SK-N-SH (cell line): ENCODE results near the gene GRP. TPM values are rescaled to one million over a fixed set of nuclear protein-coding genes. Genes with fewer than 3 reads are reported as not detected.
A peak's percentile ranks its signal among the peaks of the same experiment; 100 is the strongest.

Experiments
- CTCF ChIA-PET: fragments of 300-600, 350-600 bp; formaldehyde crosslinking; extraction: SDS; loops from one replicate; lab custom pipeline; 2021; lab: Yijun Ruan, JAX
- POLR2A ChIA-PET: fragments of 350-600 bp; sonication (Branson Sonifier 250); formaldehyde crosslinking; extraction: SDS; loops from one replicate; lab custom pipeline; 2020; ENCODE audit warnings: antibody characterized with exemption, inconsistent platforms; lab: Yijun Ruan, JAX
- DNase-seq: peaks from one replicate; pipeline ENCODE4 v3.0.0; 2012
- H2AFZ ChIP-seq: fragments of 200-600 bp; sonication (generic); 2 replicates; pipeline ENCODE4 v1.8.1; 2016; ENCODE audit warnings: antibody characterized with exemption, mild to moderate bottlenecking, low read depth
- H3F3A ChIP-seq: fragments of 200-600 bp; sonication (generic); replicated peaks from 2 replicates; pipeline ENCODE3; 2016; ENCODE audit warnings: antibody characterized with exemption, mild to moderate bottlenecking; ENCODE audit not compliant: insufficient read depth
- H3K27ac ChIP-seq, 2 experiments: fragments of 200-500 bp in 1 of 2; fragments of 200-600 bp in 1 of 2; sonication (Bioruptor generic) in 1 of 2; sonication (generic), shearing (Covaris generic) in 1 of 2; 2 replicates each; pipeline versions ENCODE4 v1.5.1 to v1.6.1; 2014 to 2016; ENCODE audit warnings: low read depth in 2 of 2, inconsistent platforms in 1 of 2, low read length in 1 of 2, mild to moderate bottlenecking in 1 of 2, mixed read lengths in 1 of 2
- H3K27me3 ChIP-seq: fragments of 200-600 bp; sonication (generic), shearing (Covaris generic); 2 replicates; pipeline ENCODE4 v1.6.1; 2016; ENCODE audit warnings: mixed run types; ENCODE audit not compliant: insufficient read depth
- H3K36me3 ChIP-seq, 2 experiments: fragments of 200-500 bp in 1 of 2; fragments of 200-600 bp in 1 of 2; sonication (Bioruptor generic) in 1 of 2; sonication (generic) in 1 of 2; replicated peaks in 1 of 2; 2 replicates each; pipeline versions ENCODE3 to v1.5.1; 2014 to 2016; ENCODE audit warnings: low read length in 1 of 2, mild to moderate bottlenecking in 1 of 2; ENCODE audit not compliant: insufficient read depth in 2 of 2, control insufficient read depth in 1 of 2
- H3K4me1 ChIP-seq, 2 experiments: fragments of 200-500 bp in 1 of 2; fragments of 200-600 bp in 1 of 2; sonication (Bioruptor generic) in 1 of 2; sonication (generic), shearing (Covaris generic) in 1 of 2; 2 replicates each; pipeline versions ENCODE4 v1.5.1 to v1.6.1; 2014 to 2016; ENCODE audit warnings: low read depth in 1 of 2, low read length in 1 of 2, mixed run types in 1 of 2; ENCODE audit not compliant: insufficient read depth in 2 of 2, control insufficient read depth in 1 of 2
- H3K4me2 ChIP-seq: fragments of 200-600 bp; sonication (generic), shearing (Covaris generic); 2 replicates; pipeline ENCODE4 v1.6.1; 2017; ENCODE audit warnings: mixed run types
- H3K4me3 ChIP-seq, 2 experiments: fragments of 200-500 bp in 1 of 2; fragments of 200-600 bp in 1 of 2; sonication (Bioruptor generic) in 1 of 2; sonication (generic), shearing (Covaris generic) in 1 of 2; 2 replicates each; pipeline versions ENCODE4 v1.5.1 to v1.8.1; 2014 to 2016; ENCODE audit warnings: low read depth in 2 of 2, inconsistent platforms in 1 of 2, low read length in 1 of 2, mild to moderate bottlenecking in 1 of 2, mixed read lengths in 1 of 2, moderate library complexity in 1 of 2
- H3K79me2 ChIP-seq: fragments of 200-600 bp; sonication (generic); 2 replicates; pipeline ENCODE4 v1.8.1; 2017; ENCODE audit warnings: mild to moderate bottlenecking; ENCODE audit not compliant: insufficient read depth
- H3K9ac ChIP-seq: fragments of 200-600 bp; sonication (generic); 2 replicates; pipeline ENCODE4 v1.6.1; 2017; ENCODE audit warnings: mixed run types
- H3K9me2 ChIP-seq: fragments of 200-600 bp; sonication (generic); 2 replicates; pipeline ENCODE4 v1.6.1; 2017; ENCODE audit warnings: mixed run types
- H3K9me3 ChIP-seq: fragments of 200-600 bp; sonication (generic); 2 replicates; pipeline ENCODE4 v1.6.1; 2017; ENCODE audit warnings: mixed run types, mild to moderate bottlenecking, moderate library complexity
- H4K20me1 ChIP-seq: fragments of 200-600 bp; sonication (generic); 2 replicates; pipeline ENCODE4 v1.6.1; 2017; ENCODE audit warnings: mild to moderate bottlenecking, mixed run types; ENCODE audit not compliant: insufficient read depth
- CHD2 ChIP-seq: fragments of 150-350 bp; IDR thresholded peaks from 2 replicates; pipeline ENCODE4 v1.6.1; 2018; ENCODE audit warnings: low read length; ENCODE audit not compliant: partially characterized antibody
- CTCF ChIP-seq: fragments of 200-600 bp; sonication (generic); IDR thresholded peaks from 2 replicates; pipeline ENCODE4 v1.6.1; 2017; ENCODE audit warnings: antibody characterized with exemption, mild to moderate bottlenecking, moderate library complexity
- EP300 ChIP-seq, 2 experiments: IDR thresholded peaks; 2 replicates each; pipeline versions ENCODE4 v1.4.0 to v1.6.1; 2012; ENCODE audit warnings: borderline replicate concordance in 1 of 2, low read depth in 1 of 2, low read length in 1 of 2
- EZH2phosphoT487 ChIP-seq: fragments of 200-600 bp; sonication (generic); IDR thresholded peaks from 2 replicates; pipeline ENCODE4 v1.6.1; 2017; ENCODE audit warnings: low read depth, mixed run types, mild to moderate bottlenecking, antibody characterized with exemption, moderate library complexity, borderline replicate concordance
- MAX ChIP-seq: IDR thresholded peaks from 2 replicates; pipeline ENCODE4 v1.4.0; 2012; ENCODE audit warnings: low read depth
- REST ChIP-seq: IDR thresholded peaks from 2 replicates; pipeline ENCODE4 v1.6.1; 2012; ENCODE audit warnings: mild to moderate bottlenecking, low read depth, low read length, moderate library complexity
- SIN3A ChIP-seq: IDR thresholded peaks from 2 replicates; pipeline ENCODE4 v1.6.1; 2012; ENCODE audit warnings: low read depth, mild to moderate bottlenecking, low read length, moderate library complexity, borderline replicate concordance
- WGBS: methylation state at CpG from one replicate; pipeline ENCODE4 v1.1.6; 2017; ENCODE audit warnings: low lambda C conversion rate; 5-methylcytosine and 5-hydroxymethylcytosine counted together
- polyA plus RNA-seq, 3 experiments: library from polyadenylated mRNA; depleted of rRNA; stranded (reverse); fragments of >200 nt; gene quantifications; 2 replicates each; pipeline ENCODE4 v1.2.3, GENCODE V29; 2012

The GRP gene
- polyA plus RNA-seq, 1 of the 3 experiments (the other 2 are of a cell fraction) = 2.8 TPM

GRCh38 chr18:59269563-59270119 lies 49.7 kb downstream of the GRP start:
- no peak overlapping the region for H3K4me2 ChIP-seq

GRCh38 chr18:59270689-59271257 lies 50.8 kb downstream of the GRP start:
- no peak overlapping the region for H3K4me3 ChIP-seq
- H3F3A ChIP-seq = peaks cover 3% of the 10 kb centered on the region
- no peaks in the 10 kb centered on the region for H3K9me3 ChIP-seq
- POLR2A ChIA-PET = no interaction called here
- H3K9me2 ChIP-seq = no peaks in the 10 kb centered on the region
- no peak overlapping the region for H3K4me2 ChIP-seq
- peak; percentile 58 for DNase-seq
- H3K79me2 ChIP-seq = no peaks in the 10 kb centered on the region
- TF ChIP-seq CHD2 (no peak), REST (no peak), MAX (no peak)
- TF ChIP-seq, all 33 proteins: peak for 0
- H3K9ac ChIP-seq = no peak overlapping the region
- no peak overlapping the region for H3K27ac ChIP-seq
- WGBS = 14% methylated on average over 4 of the region's 4 CpGs
- CTCF ChIA-PET = interaction anchor here (0.9 to 8.4 kb wide), 8 partner anchors 9 to 132 kb away, joined by 3 to 92 read pairs (median 4); partner anchors contain the start of gene LMAN1
- H2AFZ ChIP-seq = no peak overlapping the region
- no peaks in the 10 kb centered on the region for H3K36me3 ChIP-seq
- peaks cover 4 to 12% of the 10 kb centered on the region in 2 experiments; a peak in 2 of 4 replicates for H3K4me1 ChIP-seq
- peaks cover 98% of the 10 kb centered on the region for H3K27me3 ChIP-seq
- no peaks in the 10 kb centered on the region for H4K20me1 ChIP-seq

More at GRCh38 chr18:59269563-59270119, 49.7 kb downstream of the GRP start:
- H3K4me1 ChIP-seq = peaks cover 4 to 12% of the 10 kb centered on the region in 2 experiments; a peak in 2 of 4 replicates
- WGBS = 13% methylated on average over 13 of the region's 17 CpGs
- POLR2A ChIA-PET = no interaction called here
- no peak overlapping the region for H3K9ac ChIP-seq
- no peak overlapping the region for H3K27ac ChIP-seq
- H3K27me3 ChIP-seq = peaks cover 98% of the 10 kb centered on the region
- H3K4me3 ChIP-seq = peak overlapping the region in 1 of 2 experiments; percentile 38; a peak in 1 of 4 replicates
- TF ChIP-seq EP300 (IDR thresholded peaks at IDR 0.05; ENCODE audit: borderline replicate concordance in 1 of 2, low read depth in 1 of 2, low read length in 1 of 2) = no peak
- TF ChIP-seq EZH2phosphoT487 = peak; percentile 86; the same call in 1 of the 2 replicates
- TF ChIP-seq CTCF = no peak
- no peak for TF ChIP-seq SIN3A
- H2AFZ ChIP-seq = no peak overlapping the region
- H3F3A ChIP-seq = peaks cover 3% of the 10 kb centered on the region
- no peaks in the 10 kb centered on the region for H3K9me2 ChIP-seq
- CTCF ChIA-PET = interaction anchor here (0.7 to 8.4 kb wide), 12 partner anchors 15 to 185 kb away, joined by 3 to 92 read pairs (median 4); partner anchors contain the start of gene LMAN1
- H3K9me3 ChIP-seq = no peaks in the 10 kb centered on the region
- no peaks in the 10 kb centered on the region for H3K79me2 ChIP-seq
- no peaks in the 10 kb centered on the region for H4K20me1 ChIP-seq
- H3K36me3 ChIP-seq = no peaks in the 10 kb centered on the region
- DNase-seq = no peak
